IMR-90 (cell line): ENCODE data around the gene GPC5. TPM values are rescaled to one million over a fixed set of nuclear protein-coding genes. Genes with fewer than 3 reads are reported as not detected.
A peak's percentile ranks its signal among the peaks of the same experiment; 100 is the strongest.

ENCODE experiments used
- ATAC-seq: fragments of 200-7000 bp; cut with Tn5 transposase; 2 replicates; pipeline ENCODE4 v1.9.1; 2020; ENCODE audit warnings: low read depth, mild to moderate bottlenecking, moderate library complexity
- BruUV-seq: library from RNA; stranded (reverse); fragments of 400-500 nt; replicated peaks from 2 replicates; lab custom pipeline; 2021; lab: Mats Ljungman, UMichigan
- CTCF ChIA-PET: fragments of 300-600 bp; formaldehyde crosslinking; extraction: SDS; loops from one replicate; lab custom pipeline; 2021; ENCODE audit warnings: antibody characterized with exemption; lab: Yijun Ruan, JAX
- POLR2A ChIA-PET: fragments of 300-600 bp; sonication (Branson Sonifier 250); formaldehyde crosslinking; loops from one replicate; lab custom pipeline; 2022; ENCODE audit warnings: antibody characterized with exemption; ENCODE audit not compliant: unreplicated experiment; lab: Charles Lee
- DNase-seq: peaks from one replicate; pipeline ENCODE4 v3.0.0; 2013
- H2AFZ ChIP-seq: replicated peaks from 2 replicates; pipeline ENCODE3; 2013; ENCODE audit warnings: low read length, mild to moderate bottlenecking; ENCODE audit not compliant: poor library complexity
- H2AK5ac ChIP-seq: 2 replicates; pipeline ENCODE4 v1.6.1; 2013; ENCODE audit warnings: low read depth, low read length, inconsistent platforms
- H2AK9ac ChIP-seq: replicated peaks from 2 replicates; pipeline ENCODE3; 2013; ENCODE audit warnings: mild to moderate bottlenecking, low read depth, low read length, moderate library complexity; ENCODE audit not compliant: poor library complexity
- H2BK120ac ChIP-seq: 2 replicates; pipeline ENCODE4 v1.6.1; 2013; ENCODE audit warnings: low read depth, low read length, inconsistent platforms
- H2BK15ac ChIP-seq: 3 replicates; pipeline ENCODE4 v1.6.1; 2013; ENCODE audit warnings: low read depth, low read length, inconsistent platforms
- H2BK20ac ChIP-seq: 2 replicates; pipeline ENCODE4 v1.6.1; 2013; ENCODE audit warnings: low read depth, mild to moderate bottlenecking, inconsistent platforms, low read length, moderate library complexity
- H2BK5ac ChIP-seq: 2 replicates; pipeline ENCODE4 v1.6.1; 2013; ENCODE audit warnings: mild to moderate bottlenecking, low read depth, low read length, inconsistent platforms; ENCODE audit not compliant: poor library complexity, severe bottlenecking
- H3K14ac ChIP-seq: replicated peaks from 2 replicates; pipeline ENCODE4 v1.6.1; 2013; ENCODE audit warnings: low read depth, low read length, inconsistent platforms
- H3K18ac ChIP-seq: 2 replicates; pipeline ENCODE4 v1.6.1; 2013; ENCODE audit warnings: low read depth, low read length, control low read depth
- H3K23ac ChIP-seq: 2 replicates; pipeline ENCODE4 v1.6.1; 2013; ENCODE audit warnings: low read depth, low read length, inconsistent platforms
- H3K27ac ChIP-seq: 2 replicates; pipeline ENCODE4 v1.5.1; 2013; ENCODE audit warnings: mild to moderate bottlenecking, control low read depth, low read length; ENCODE audit not compliant: insufficient read depth
- H3K27me3 ChIP-seq: 2 replicates; pipeline ENCODE4 v1.6.1; 2013; ENCODE audit warnings: low read length; ENCODE audit not compliant: control insufficient read depth, insufficient read depth
- H3K36me3 ChIP-seq: 2 replicates; pipeline ENCODE4 v1.6.1; 2013; ENCODE audit warnings: low read length, mixed read lengths; ENCODE audit not compliant: control insufficient read depth, insufficient read depth
- H3K4ac ChIP-seq: 2 replicates; pipeline ENCODE4 v1.6.1; 2013; ENCODE audit warnings: low read depth, low read length, inconsistent platforms
- H3K4me1 ChIP-seq: 2 replicates; pipeline ENCODE4 v1.6.1; 2013; ENCODE audit warnings: low read length, mixed read lengths; ENCODE audit not compliant: control insufficient read depth, insufficient read depth
- H3K4me2 ChIP-seq: 2 replicates; pipeline ENCODE4 v1.6.1; 2013; ENCODE audit warnings: low read depth, mild to moderate bottlenecking, control low read depth, low read length, moderate library complexity
- H3K4me3 ChIP-seq: 2 replicates; pipeline ENCODE4 v1.5.1; 2013; ENCODE audit warnings: low read depth, mild to moderate bottlenecking, control low read depth, low read length, moderate library complexity; ENCODE audit not compliant: insufficient read depth
- H3K56ac ChIP-seq: 2 replicates; pipeline ENCODE4 v1.6.1; 2013; ENCODE audit warnings: low read length, inconsistent platforms; ENCODE audit not compliant: insufficient read depth; ENCODE audit errors: extremely low read depth
- H3K79me1 ChIP-seq, 2 experiments: 2 replicates each; pipeline ENCODE4 v1.6.1; 2013; ENCODE audit warnings: low read length in 2 of 2, inconsistent platforms in 1 of 2, low read depth in 1 of 2
- H3K9ac ChIP-seq: 2 replicates; pipeline ENCODE4 v1.6.1; 2013; ENCODE audit warnings: low read depth, low read length, control low read depth
- H3K9me1 ChIP-seq: 2 replicates; pipeline ENCODE4 v1.6.1; 2013; ENCODE audit warnings: low read length, inconsistent platforms; ENCODE audit not compliant: insufficient read depth
- H3K9me3 ChIP-seq: 2 replicates; pipeline ENCODE4 v1.6.1; 2013; ENCODE audit warnings: low read length; ENCODE audit not compliant: control insufficient read depth, insufficient read depth
- H4K20me1 ChIP-seq: 2 replicates; pipeline ENCODE4 v1.6.1; 2013; ENCODE audit warnings: low read length, inconsistent platforms; ENCODE audit not compliant: insufficient read depth
- H4K5ac ChIP-seq: 2 replicates; pipeline ENCODE4 v1.6.1; 2013; ENCODE audit warnings: mild to moderate bottlenecking, low read depth, low read length, control low read depth
- H4K8ac ChIP-seq, 2 experiments: 2 replicates each; pipeline ENCODE4 v1.6.1; 2013; ENCODE audit warnings: low read depth in 2 of 2, low read length in 2 of 2, control low read depth in 1 of 2, inconsistent platforms in 1 of 2
- H4K91ac ChIP-seq: 2 replicates; pipeline ENCODE4 v1.6.1; 2013; ENCODE audit warnings: low read depth, low read length, inconsistent platforms; ENCODE audit not compliant: insufficient read depth
- MAFK ChIP-seq: IDR thresholded peaks from 2 replicates; pipeline ENCODE4 v1.6.1; 2012; ENCODE audit warnings: low read depth, low read length, improper control_type of control experiment
- RCOR1 ChIP-seq: IDR thresholded peaks from 2 replicates; pipeline ENCODE4 v1.6.1; 2012; ENCODE audit warnings: mild to moderate bottlenecking, low read length, improper control_type of control experiment; ENCODE audit not compliant: insufficient replicate concordance
- whole genome bisulfite sequencing, 2 experiments: methylation state at CpG; one replicate each; pipeline versions ENCODE4 v1.1.5 to v1.1.7; 2013; ENCODE audit warnings: missing lambda C conversion rate in 2 of 2; ENCODE audit not compliant: insufficient read length in 1 of 2; ENCODE audit errors: extremely low coverage in 2 of 2; 5-methylcytosine and 5-hydroxymethylcytosine counted together
- dilution Hi-C: fragments of 300-500 bp; cut with HindIII; formaldehyde crosslinking; loops from one replicate; pipeline ENCODE4 v1.14.3; 2018; ENCODE audit warnings: low sequenced_read_pairs; ENCODE audit not compliant: unreplicated experiment
- in situ Hi-C: fragments of 300-500 bp; cut with MboI; formaldehyde crosslinking; loops from 3 replicates; pipeline ENCODE4 v1.14.3; 2019; ENCODE audit warnings: low sequenced_read_pairs, inconsistent platforms, mixed read lengths
- intact Hi-C: fragments of 100-400 bp; cut with micrococcal nuclease; formaldehyde crosslinking; loops from 2 replicates; pipeline ENCODE4 v1.10.0; 2022
- polyA plus RNA-seq, 3 experiments: library from polyadenylated mRNA; depleted of rRNA; stranded (reverse); fragments of >200 nt; gene quantifications; 2 replicates each; pipeline ENCODE4 v1.2.3, GENCODE V29; 2012; ENCODE audit warnings: low replicate concordance in 1 of 3
- total RNA-seq: library from RNA; depleted of rRNA; stranded (reverse); fragments of >200 nt; gene quantifications from 2 replicates; pipeline ENCODE4 v1.2.3, GENCODE V29; 2012

Gene GPC5
- total and polyA plus RNA-seq, 2 of the 4 experiments (the other 2 are of a cell fraction): 0.94 to 1.8 TPM

GRCh38 chr13:91907398-91907797, 509.0 kb downstream of the GPC5 start:
- no peak overlapping the region for H3K4me2 ChIP-seq
- no peak overlapping the region for H3K9ac ChIP-seq
- in situ Hi-C loops: no loop called here
- no peak overlapping the region for H3K23ac ChIP-seq
- no peaks in the 10 kb centered on the region for H3K27me3 ChIP-seq
- no peak overlapping the region for H3K4ac ChIP-seq
- H3K9me1 ChIP-seq: no peaks in the 10 kb centered on the region
- no peak overlapping the region for H2BK15ac ChIP-seq
- no peak overlapping the region for H3K27ac ChIP-seq
- ChIA-PET POLR2A (no interaction called here), CTCF (no interaction called here)
- H2BK5ac ChIP-seq: no peak overlapping the region
- no peaks in the 10 kb centered on the region for H3K9me3 ChIP-seq
- H2AK5ac ChIP-seq: no peak overlapping the region
- DNase-seq (no peak), ATAC-seq (no peak)
- no CpG with 5 or more reads among the region's 1 CpG for WGBS, 2 experiments
- H3K18ac ChIP-seq: no peak overlapping the region
- H2AFZ ChIP-seq: no peak overlapping the region
- no TSS peak for BruUV-seq
- dilution Hi-C loops: no loop called here
- no peak overlapping the region for H3K56ac ChIP-seq
- H3K14ac ChIP-seq: no peak overlapping the region
- no peak overlapping the region for H2BK120ac ChIP-seq
- H2BK20ac ChIP-seq: no peak overlapping the region
- no peak overlapping the region for H2AK9ac ChIP-seq
- no peaks in the 10 kb centered on the region for H3K36me3 ChIP-seq
- no peaks in the 10 kb centered on the region for H3K4me1 ChIP-seq
- no peak overlapping the region for H3K4me3 ChIP-seq
- no peaks in the 10 kb centered on the region for H4K20me1 ChIP-seq
- H4K5ac ChIP-seq: no peak overlapping the region
- no peak overlapping the region for H4K8ac ChIP-seq
- intact Hi-C loops: no loop called here
- H4K91ac ChIP-seq: no peak overlapping the region
- peak; percentile 73 for TF ChIP-seq MAFK
- TF ChIP-seq RCOR1: no peak
- no peaks in the 10 kb centered on the region for H3K79me1 ChIP-seq
